22Rv1 (cell line): ENCODE data around the gene EZH1.

Experiments
- ZFX ChIP-seq: fragments of 450-650 bp; IDR thresholded peaks from 2 replicates; pipeline ENCODE4 v1.6.1; 2017; ENCODE audit warnings: antibody characterized with exemption, borderline replicate concordance
- TF ChIP-seq, protein P1 (sequence below): fragments of 450-650 bp; IDR thresholded peaks from 2 replicates; pipeline ENCODE4 v1.5.1; 2017; ENCODE audit warnings: mild to moderate bottlenecking

DNA sequence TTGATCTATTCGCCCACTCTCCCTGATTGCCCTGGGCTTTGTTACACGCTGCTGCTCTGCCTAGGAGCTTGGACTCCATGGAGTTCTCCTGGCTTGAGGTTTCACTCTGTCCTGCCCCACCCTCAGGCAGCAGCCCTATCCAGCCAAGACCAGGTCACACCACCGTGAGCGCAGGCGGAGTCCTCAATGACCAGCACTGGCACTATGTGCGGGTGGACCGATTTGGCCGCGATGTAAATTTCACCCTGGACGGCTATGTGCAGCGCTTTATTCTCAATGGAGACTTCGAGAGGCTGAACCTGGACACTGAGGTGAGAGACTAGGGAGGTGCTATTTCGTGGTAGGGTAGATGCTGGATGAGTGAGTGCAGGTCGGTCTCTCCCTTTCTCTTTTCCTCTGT, 59.0 kb downstream of the EZH1 start:
- TF ChIP-seq, protein P1, sequence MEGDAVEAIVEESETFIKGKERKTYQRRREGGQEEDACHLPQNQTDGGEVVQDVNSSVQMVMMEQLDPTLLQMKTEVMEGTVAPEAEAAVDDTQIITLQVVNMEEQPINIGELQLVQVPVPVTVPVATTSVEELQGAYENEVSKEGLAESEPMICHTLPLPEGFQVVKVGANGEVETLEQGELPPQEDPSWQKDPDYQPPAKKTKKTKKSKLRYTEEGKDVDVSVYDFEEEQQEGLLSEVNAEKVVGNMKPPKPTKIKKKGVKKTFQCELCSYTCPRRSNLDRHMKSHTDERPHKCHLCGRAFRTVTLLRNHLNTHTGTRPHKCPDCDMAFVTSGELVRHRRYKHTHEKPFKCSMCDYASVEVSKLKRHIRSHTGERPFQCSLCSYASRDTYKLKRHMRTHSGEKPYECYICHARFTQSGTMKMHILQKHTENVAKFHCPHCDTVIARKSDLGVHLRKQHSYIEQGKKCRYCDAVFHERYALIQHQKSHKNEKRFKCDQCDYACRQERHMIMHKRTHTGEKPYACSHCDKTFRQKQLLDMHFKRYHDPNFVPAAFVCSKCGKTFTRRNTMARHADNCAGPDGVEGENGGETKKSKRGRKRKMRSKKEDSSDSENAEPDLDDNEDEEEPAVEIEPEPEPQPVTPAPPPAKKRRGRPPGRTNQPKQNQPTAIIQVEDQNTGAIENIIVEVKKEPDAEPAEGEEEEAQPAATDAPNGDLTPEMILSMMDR, result no peak
- TF ChIP-seq ZFX, result no peak
